TTC549 (cell line): ENCODE data around the gene PTX4.
"Not testable (repeated sequence)": the region's sequence is repeated elsewhere in the genome, so short reads cannot be mapped to it uniquely, and the experiment has no call there.

ENCODE experiments used
- FAIRE-seq: peaks from 2 replicates; lab custom pipeline; 2012; peaks lifted over from hg19 to GRCh38; lab: Jason Lieb, UNC

The PTX4 gene

GRCh38 chr16:1481906-1482835 lies 6.6 kb downstream of the PTX4 start:
- no peak for FAIRE-seq

- not testable (repeated sequence) for FAIRE-seq
Observed at GRCh38 chr16:1478937-1479336, 9.8 kb downstream of the PTX4 start.

- no peak for FAIRE-seq
Observed at GRCh38 chr16:1477033-1477432, 11.7 kb downstream of the PTX4 start.

GRCh38 chr16:1475552-1476114 lies 13.1 kb downstream of the PTX4 start:
- FAIRE-seq, result no peak

- no peak for FAIRE-seq
Observed at GRCh38 chr16:1474796-1475551, 13.8 kb downstream of the PTX4 start, which contains the start of gene CLCN7. TSS of gene CLCN7 (minus strand) at chr16:1475028. CDS start at chr16:1474974, 54 bp downstream.

GRCh38 chr16:1474082-1474795 lies 14.5 kb downstream of the PTX4 start:
- FAIRE-seq, result no peak

GRCh38 chr16:1472974-1473373 lies 15.8 kb downstream of the PTX4 start:
- FAIRE-seq, result no peak

GRCh38 chr16:1471569-1472194 lies 17.1 kb downstream of the PTX4 start:
- no peak for FAIRE-seq

GRCh38 chr16:1470481-1471251 lies 18.1 kb downstream of the PTX4 start:
- FAIRE-seq, result no peak

GRCh38 chr16:1469693-1470201 lies 19.0 kb downstream of the PTX4 start:
- no peak for FAIRE-seq

GRCh38 chr16:1469141-1469540 lies 19.6 kb downstream of the PTX4 start:
- not testable (repeated sequence) for FAIRE-seq

- FAIRE-seq, result no peak
Observed at GRCh38 chr16:1468426-1468810, 20.3 kb downstream of the PTX4 start.

- no peak for FAIRE-seq
Observed at GRCh38 chr16:1466968-1467521, 21.7 kb downstream of the PTX4 start.

GRCh38 chr16:1466054-1466453 lies 22.7 kb downstream of the PTX4 start:
- FAIRE-seq, result no peak

GRCh38 chr16:1465567-1465915 lies 23.2 kb downstream of the PTX4 start:
- FAIRE-seq, result no peak

- no peak for FAIRE-seq
Observed at GRCh38 chr16:1464894-1465566, 23.7 kb downstream of the PTX4 start.

- no peak for FAIRE-seq
Observed at GRCh38 chr16:1464196-1464893, 24.4 kb downstream of the PTX4 start.

- FAIRE-seq, result no peak
Observed at GRCh38 chr16:1461146-1461545, 27.6 kb downstream of the PTX4 start.

GRCh38 chr16:1460602-1461138 lies 28.1 kb downstream of the PTX4 start:
- FAIRE-seq, result no peak
